NCI-H526 treated with DMSO at 0.1 percent for 48 hours (cell line): ENCODE results near the gene TMEM129.
A peak's percentile ranks its signal among the peaks of the same experiment; 100 is the strongest.
"Not testable (repeated sequence)": the region's sequence is repeated elsewhere in the genome, so short reads cannot be mapped to it uniquely, and the experiment has no call there.

Experiments
- DNase-seq: peaks from one replicate; lab custom pipeline; 2025; lab: John Stamatoyannopoulos, UW

The TMEM129 gene

GRCh38 chr4:1695913-1696312 lies 25.2 kb downstream of the TMEM129 start:
- DNase-seq, result no peak

GRCh38 chr4:1693131-1693896 lies 27.8 kb downstream of the TMEM129 start:
- peak; percentile 72 for DNase-seq

GRCh38 chr4:1691737-1692373 lies 29.3 kb downstream of the TMEM129 start:
- DNase-seq, result no peak

- no peak for DNase-seq
Measured at GRCh38 chr4:1690698-1691097, 30.4 kb downstream of the TMEM129 start.

GRCh38 chr4:1686440-1687036 lies 34.6 kb downstream of the TMEM129 start:
- DNase-seq, result no peak

GRCh38 chr4:1685235-1686150 lies 35.6 kb downstream of the TMEM129 start:
- no peak for DNase-seq

GRCh38 chr4:1684506-1685234 lies 36.5 kb downstream of the TMEM129 start:
- no peak for DNase-seq

- peak; percentile 70 for DNase-seq
Measured at GRCh38 chr4:1683736-1684505, 37.2 kb downstream of the TMEM129 start, which contains the start of gene FAM53A. FAM53A (minus strand) TSS chr4:1684313; CDS start chr4:1668741, 15,572 bp downstream.

- DNase-seq, result peak; percentile 7
Measured at GRCh38 chr4:1683261-1683735, 37.8 kb downstream of the TMEM129 start.

- DNase-seq, result no peak
Measured at GRCh38 chr4:1682860-1683259, 38.3 kb downstream of the TMEM129 start.

GRCh38 chr4:1678244-1678643 lies 42.9 kb downstream of the TMEM129 start:
- no peak for DNase-seq

GRCh38 chr4:1676605-1677525 lies 44.3 kb downstream of the TMEM129 start:
- no peak for DNase-seq

- no peak for DNase-seq
Measured at GRCh38 chr4:1675802-1676137, 45.4 kb downstream of the TMEM129 start.

- DNase-seq, result no peak
Measured at GRCh38 chr4:1675136-1675801, 45.9 kb downstream of the TMEM129 start.

GRCh38 chr4:1674682-1675081 lies 46.4 kb downstream of the TMEM129 start:
- no peak for DNase-seq

- DNase-seq, result no peak
Measured at GRCh38 chr4:1673671-1674070, 47.5 kb downstream of the TMEM129 start.

GRCh38 chr4:1671011-1671410 lies 50.1 kb downstream of the TMEM129 start:
- not testable (repeated sequence) for DNase-seq

GRCh38 chr4:1670279-1670678 lies 50.8 kb downstream of the TMEM129 start:
- no peak for DNase-seq

GRCh38 chr4:1669850-1670249 lies 51.3 kb downstream of the TMEM129 start:
- DNase-seq, result no peak
